HUDEP-2 (cell line): ENCODE data around the gene GCH1.
"Not testable (repeated sequence)": the region's sequence is repeated elsewhere in the genome, so short reads cannot be mapped to it uniquely, and the experiment has no call there.

Experiments used
- DNase-seq, 76 experiments: peaks; one replicate each; lab custom pipeline; 2025; ENCODE audit not compliant: unreplicated experiment in 76 of 76; lab: John Stamatoyannopoulos, UW

The GCH1 gene

GRCh38 chr14:54875648-54876047 is 27.0 kb downstream of the GCH1 start:
- not testable (repeated sequence) for DNase-seq

GRCh38 chr14:54870154-54871090 is 32.2 kb downstream of the GCH1 start:
- DNase-seq, result not testable (repeated sequence)

- DNase-seq, result no peak
Observed at GRCh38 chr14:54867011-54867410, 35.6 kb downstream of the GCH1 start.

- no peak for DNase-seq
Observed at GRCh38 chr14:54866588-54866987, 36.0 kb downstream of the GCH1 start.

- DNase-seq, result no peak
Observed at GRCh38 chr14:54864526-54864925, 38.1 kb downstream of the GCH1 start.

DNA sequence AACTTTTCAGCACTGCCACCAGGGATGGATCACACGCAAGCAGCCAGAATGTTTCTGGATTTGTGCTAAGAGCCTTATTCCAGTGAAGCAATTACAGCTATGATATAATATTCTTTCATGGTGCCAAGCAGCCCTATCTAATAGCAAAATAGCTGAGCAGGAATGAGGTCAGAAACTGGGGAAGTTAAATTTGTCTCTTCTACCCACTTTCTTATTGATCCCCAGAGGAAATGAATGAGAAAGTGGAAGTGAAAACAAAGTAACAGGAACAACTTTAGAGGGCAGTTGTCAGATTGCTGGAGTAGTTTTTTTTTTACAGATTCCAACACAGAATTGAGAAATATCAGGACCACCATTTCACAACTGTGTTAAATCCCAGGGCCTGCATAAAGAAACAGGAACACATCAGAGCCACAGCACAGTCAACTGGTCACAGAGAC is 44.8 kb downstream of the GCH1 start:
- DNase-seq, result no peak

- no peak for DNase-seq
Observed at GRCh38 chr14:54856152-54856551, 46.5 kb downstream of the GCH1 start.

GRCh38 chr14:54854181-54854580 is 48.4 kb downstream of the GCH1 start:
- DNase-seq, result no peak

GRCh38 chr14:54853339-54853738 is 49.3 kb downstream of the GCH1 start:
- DNase-seq, result no peak

- no peak for DNase-seq
Observed at GRCh38 chr14:54852215-54852614, 50.4 kb downstream of the GCH1 start.

GRCh38 chr14:54848910-54849309 is 53.7 kb downstream of the GCH1 start:
- no peak for DNase-seq

DNA sequence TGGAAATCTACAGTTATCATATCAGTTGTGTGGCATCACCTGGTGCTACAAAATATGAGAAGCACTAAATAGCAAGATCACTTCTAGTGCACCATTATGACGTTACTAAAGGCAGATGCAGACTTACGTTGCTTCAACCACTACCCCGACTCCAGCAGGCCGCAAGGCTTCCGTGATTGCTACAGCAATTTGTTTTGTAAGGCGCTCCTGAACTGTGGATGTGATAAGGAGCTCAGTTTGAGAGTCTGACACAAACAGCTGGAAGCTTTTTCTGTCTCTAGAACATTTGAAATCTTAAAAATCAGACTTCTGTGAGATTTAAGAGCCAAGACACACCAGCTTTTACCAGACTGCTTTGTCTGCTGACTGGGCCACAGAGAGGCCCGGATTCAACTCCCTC is 57.0 kb downstream of the GCH1 start:
- no peak for DNase-seq

DNA sequence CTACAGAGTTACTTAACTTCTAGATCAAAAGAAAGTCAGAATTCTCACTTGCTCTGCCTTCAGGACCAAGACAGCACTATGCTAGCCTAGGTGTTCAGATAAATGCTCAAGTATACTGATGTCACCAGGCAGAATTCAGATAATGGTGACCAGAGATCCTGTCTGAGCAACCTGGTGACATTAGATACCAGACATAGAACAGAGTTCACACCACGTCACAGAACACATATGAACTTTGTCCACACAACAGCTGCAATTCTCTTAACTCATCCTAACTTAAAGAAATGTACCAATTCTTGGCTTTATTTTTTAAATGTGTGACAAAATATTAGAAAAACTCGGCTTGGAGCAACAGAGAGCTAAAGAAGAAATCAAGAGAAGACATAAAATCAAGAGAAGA is 58.1 kb downstream of the GCH1 start:
- DNase-seq, result no peak

- no peak for DNase-seq
Observed at GRCh38 chr14:54840798-54841197, 61.8 kb downstream of the GCH1 start.

DNA sequence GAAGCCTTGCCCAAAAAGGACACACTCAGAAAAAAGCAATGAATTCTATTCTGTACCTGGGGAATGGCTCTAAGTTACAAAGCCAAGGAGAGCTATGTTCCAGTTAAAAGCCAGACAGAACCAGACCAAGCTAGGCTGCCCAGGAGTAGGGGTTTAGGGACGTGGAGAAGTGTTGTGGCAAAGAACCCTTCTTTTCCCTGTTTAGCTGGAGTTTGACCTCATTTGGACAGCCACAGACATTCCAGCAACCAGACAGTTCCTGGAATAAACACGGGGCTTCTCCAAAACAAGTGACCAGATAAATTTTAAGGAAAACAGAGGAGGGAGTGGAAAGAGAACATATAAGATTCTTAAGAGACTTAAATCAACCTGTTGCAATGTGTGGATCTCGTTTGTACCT is 62.3 kb downstream of the GCH1 start:
- no peak for DNase-seq

DNA sequence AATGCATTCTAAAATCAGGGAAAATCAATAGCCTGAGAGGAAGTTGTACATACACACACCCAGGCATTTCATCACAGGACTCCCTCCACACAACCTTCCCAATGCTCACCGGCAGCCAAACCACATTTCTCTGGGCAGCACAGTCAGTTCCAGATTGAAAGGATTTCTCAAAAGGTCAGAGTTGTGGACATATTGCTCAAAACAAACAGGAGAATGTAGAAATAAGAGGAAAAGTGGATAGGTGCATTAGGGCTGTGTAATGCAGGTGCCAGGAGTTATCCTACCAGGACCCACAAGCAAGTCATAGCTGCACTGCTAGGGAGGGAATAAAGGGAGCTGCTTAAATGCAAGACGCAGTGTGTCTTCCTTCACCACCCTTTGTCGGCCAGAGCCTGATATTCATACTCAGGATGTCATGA is 62.9 kb downstream of the GCH1 start:
- DNase-seq, result no peak

- DNase-seq, result no peak
Observed at GRCh38 chr14:54838931-54839512, 63.6 kb downstream of the GCH1 start.

GRCh38 chr14:54837508-54838149 is 65.0 kb downstream of the GCH1 start:
- no peak for DNase-seq

- DNase-seq, result no peak
Observed at GRCh38 chr14:54836231-54836630, 66.4 kb downstream of the GCH1 start.

GRCh38 chr14:54834727-54835126 is 67.9 kb downstream of the GCH1 start:
- DNase-seq, result no peak

DNA sequence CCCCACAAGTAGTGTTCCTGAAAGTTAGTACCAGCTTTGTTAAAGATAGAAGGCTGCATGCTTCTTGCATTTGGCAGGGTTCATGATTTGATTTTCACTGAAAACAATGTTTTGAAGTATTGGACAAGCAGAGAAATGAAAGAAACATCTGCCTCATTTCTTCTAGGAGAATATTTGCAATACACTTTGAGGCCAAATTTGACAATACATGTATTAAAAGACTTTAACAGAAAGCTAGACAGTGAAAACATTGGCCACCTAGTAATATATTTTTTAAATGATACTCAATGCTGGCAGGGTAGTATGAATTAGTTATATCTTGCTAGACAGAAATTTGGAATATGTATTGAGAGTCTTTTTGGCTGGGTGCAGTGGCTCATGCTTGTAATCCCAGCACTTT is 68.5 kb downstream of the GCH1 start:
- DNase-seq, result no peak

- no peak for DNase-seq
Observed at GRCh38 chr14:54830650-54831049, 72.0 kb downstream of the GCH1 start.
